HG02943 (cell line): Measurements from ENCODE around the gene GRID1.

ENCODE experiments used
- ATAC-seq: cut with Tn5 transposase; IDR thresholded peaks from one replicate; pipeline ENCODE4 v1.9.1; 2021; ENCODE audit warnings: mild to moderate bottlenecking, low read depth, moderate library complexity; ENCODE audit not compliant: unreplicated experiment

GRID1 gene

GRCh38 chr10:86221442-86222335 lies 144.9 kb downstream of the GRID1 start:
- ATAC-seq = no peak

DNA sequence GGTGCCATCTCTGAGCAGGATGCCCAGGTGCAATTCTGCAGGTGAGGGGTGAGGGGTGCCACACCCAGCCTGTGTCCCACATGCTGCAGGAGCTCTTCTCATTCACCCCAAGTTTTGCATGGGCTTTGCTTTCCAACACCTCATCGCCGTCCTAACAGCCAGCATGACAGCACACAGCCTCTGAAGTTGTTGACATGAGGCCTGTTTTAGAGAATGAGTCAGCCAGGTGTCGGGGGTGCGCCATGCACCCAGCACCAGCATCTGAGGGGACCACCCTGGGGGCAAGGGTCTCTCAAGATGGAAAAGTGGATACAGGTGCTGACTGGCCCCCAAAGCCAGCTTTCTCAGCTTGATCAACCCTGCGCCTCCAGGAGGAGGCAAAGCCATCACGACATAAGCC lies 146.0 kb downstream of the GRID1 start:
- no peak for ATAC-seq

GRCh38 chr10:86219271-86219670 lies 147.3 kb downstream of the GRID1 start:
- ATAC-seq = no peak

DNA sequence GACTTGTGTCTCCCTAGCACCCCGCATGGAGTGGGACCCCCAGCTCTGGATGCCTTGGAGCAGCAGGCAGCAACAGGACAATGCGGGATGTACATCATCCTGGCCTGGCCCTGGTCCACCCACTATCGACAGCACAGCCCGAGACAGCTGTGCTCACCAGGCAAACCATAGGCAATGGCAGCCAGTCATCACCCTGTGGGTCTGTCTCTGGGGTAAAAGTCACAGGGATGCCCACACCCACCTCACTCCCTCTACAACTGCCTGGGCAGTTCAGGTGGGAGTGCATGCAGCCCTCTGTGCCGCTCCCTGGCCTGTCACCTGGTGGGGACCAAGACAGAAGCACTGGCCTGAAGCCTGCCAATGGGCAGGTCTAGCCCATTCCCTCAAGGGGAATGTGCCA lies 147.8 kb downstream of the GRID1 start:
- ATAC-seq = no peak

- no peak for ATAC-seq
Observed at GRCh38 chr10:86218160-86218559, 148.4 kb downstream of the GRID1 start.

- no peak for ATAC-seq
Observed at GRCh38 chr10:86217371-86218080, 149.1 kb downstream of the GRID1 start.

GRCh38 chr10:86216886-86217285 lies 149.7 kb downstream of the GRID1 start:
- no peak for ATAC-seq

DNA sequence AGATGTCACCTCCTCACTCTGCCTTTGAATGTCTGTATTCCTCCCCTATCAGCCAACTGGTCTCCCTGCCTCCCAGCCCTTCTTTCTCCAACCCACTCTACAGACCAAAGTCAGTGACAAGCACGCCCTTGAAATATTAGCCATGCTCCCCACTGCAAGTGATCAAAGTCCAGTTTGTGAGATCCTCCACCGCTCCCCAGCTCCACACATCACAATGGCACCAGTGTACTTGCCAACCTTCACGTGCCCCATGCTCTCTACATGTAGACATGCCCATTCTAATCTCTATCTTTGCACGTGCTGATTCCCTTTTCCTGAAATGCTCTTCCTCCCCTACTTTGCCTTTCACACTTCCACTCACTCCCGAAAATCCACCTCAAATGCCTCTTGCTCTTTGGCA lies 150.9 kb downstream of the GRID1 start:
- no peak for ATAC-seq

DNA sequence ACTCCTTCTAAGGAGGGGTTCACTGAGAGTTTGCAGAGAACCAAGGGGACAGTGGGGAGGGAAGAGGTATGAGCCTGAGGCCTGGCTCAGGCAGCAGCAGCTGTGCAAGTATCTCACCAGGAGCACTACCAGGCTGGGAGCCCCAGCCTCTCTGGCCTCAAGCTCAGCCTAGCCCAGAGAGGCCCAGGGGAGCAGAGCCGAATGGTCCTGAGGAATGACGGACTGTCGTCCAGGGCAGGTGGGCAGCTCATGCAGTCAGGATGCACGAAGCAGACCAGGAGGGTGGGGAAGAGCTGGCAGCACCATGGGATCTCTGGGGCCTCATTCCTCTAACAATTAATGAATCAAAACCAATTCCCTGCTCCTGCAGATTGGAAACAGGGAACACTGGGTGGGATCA lies 151.5 kb downstream of the GRID1 start:
- no peak for ATAC-seq

GRCh38 chr10:86213148-86213547 lies 153.4 kb downstream of the GRID1 start:
- no peak for ATAC-seq

DNA sequence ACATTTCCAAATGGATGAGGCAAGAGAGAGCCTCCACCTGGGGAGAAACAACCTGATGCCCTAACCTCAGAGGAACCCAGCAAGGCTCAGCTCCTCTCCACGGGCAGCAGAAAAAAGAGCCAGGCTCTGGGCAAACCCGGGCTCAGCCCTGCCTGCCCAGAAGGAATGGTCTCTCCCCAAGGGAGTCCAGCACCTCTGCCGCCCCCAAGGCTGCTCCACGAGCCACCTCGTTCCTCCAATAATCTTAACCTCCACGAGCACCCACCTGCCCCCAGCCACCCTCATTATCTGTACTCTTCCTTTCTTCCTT lies 154.2 kb downstream of the GRID1 start:
- no peak for ATAC-seq

DNA sequence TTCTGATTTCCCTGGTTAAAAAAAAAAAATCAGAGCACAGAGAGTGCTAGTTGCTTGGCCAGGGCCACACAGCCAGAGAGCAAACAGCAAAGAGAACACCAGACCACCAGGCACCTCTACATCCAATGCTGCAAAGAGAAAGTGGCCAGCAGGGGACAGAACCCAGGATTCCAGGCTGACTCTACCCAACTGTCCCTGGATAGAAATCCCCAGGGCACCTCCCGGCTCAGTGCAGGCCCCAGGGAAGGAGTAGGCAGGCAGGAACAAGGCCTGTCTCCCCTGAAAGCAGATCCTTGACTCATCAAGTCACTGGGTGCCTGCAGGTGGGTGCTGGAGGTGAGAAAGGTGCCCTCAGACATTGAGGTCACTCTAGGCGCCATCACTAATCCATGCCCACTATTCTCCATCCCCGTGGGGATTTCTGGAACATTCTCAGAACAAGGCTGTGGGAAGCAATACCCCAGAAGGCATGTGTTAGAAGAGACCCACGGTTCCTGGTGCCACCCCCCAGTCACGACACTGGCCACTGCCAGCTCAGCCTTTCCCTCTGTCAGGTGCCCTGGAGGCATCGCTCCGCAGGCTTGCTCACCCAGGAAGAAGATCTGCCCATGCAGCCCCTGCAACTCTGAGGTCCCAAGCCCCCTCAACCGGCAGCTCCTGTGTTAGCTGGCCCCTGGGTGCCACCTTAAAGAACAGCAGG lies 154.8 kb downstream of the GRID1 start:
- ATAC-seq = no peak

GRCh38 chr10:86210416-86210815 lies 156.2 kb downstream of the GRID1 start:
- ATAC-seq = no peak

GRCh38 chr10:86209726-86210125 lies 156.9 kb downstream of the GRID1 start:
- ATAC-seq = no peak

DNA sequence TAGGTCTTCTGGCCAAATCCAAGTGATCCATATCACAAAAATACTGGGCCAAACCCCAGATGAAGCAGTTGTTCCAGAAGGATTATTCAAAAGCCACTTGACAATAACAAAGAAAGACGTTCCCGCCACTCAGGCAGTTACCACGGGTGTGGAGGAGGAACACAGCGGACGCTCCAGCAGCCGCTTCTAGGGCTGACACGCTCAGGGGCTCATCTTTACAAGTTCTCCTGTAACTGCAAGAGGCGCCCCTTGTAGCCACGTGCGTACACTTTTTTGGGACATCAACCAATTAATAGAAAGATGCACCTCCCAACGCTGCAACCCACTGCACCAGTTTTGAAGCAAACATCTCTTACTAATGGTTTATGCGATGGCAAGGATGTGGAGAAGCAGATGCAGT lies 159.4 kb downstream of the GRID1 start:
- ATAC-seq = no peak

DNA sequence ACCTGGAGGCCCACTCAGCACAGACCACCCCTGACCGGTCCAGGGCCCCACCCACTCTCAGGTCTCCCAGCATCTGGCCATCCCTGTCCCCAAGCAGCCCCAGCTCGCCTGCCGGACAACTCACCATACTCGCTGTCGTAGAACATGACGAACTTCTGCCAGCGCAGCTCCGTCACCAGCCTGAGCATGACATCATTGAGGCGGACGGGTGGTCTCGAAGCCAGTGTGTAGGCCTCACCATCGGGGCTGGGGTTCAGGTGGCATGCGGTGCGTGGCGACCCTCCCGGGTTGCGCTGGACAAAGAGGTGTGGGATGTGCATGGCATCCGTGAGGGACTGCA lies 160.4 kb downstream of the GRID1 start:
- no peak for ATAC-seq

DNA sequence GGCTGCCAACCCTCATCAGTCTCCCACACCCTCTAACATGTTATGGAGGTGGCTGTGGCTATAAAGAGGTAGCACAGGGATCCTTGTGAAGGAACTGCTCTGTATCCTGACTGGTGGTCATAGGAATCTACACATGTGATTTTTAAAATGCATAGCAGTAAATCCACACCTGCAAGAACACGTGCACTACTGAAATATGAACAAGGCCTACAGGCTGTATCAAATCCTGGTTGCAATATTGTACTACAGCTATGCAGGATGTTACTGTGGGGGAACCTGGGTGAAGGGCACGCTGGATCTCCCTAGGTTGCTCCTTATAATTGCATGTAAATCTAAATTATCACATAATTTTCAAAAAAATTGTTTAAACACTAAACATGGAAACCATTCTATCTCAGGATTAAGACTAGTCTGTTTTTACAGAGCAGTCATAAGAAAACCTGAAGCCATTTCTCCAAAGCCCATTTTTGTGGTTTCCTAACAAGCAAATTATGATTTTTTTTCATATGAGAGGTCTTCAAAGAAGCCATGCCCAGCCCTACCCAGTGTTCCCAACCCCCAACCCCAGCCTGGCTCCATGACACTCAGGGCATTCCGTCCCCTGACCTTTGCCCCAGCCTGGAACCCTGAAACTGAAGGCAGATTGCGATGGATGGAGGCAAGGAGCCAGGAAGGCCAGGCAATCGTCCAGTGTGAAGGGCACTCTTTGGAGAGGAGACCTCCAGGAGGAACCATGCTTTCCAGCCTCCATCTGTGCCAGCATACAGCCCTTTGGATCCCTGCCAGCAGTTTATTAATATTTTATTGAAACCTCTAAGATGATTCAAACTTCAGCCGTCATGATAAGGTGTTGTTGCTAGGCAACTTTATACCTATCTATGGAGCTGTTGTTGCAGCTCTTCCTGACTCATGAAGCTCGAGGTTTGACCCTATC lies 161.0 kb downstream of the GRID1 start:
- no peak for ATAC-seq

GRCh38 chr10:86204421-86205305 lies 161.9 kb downstream of the GRID1 start:
- ATAC-seq = no peak

DNA sequence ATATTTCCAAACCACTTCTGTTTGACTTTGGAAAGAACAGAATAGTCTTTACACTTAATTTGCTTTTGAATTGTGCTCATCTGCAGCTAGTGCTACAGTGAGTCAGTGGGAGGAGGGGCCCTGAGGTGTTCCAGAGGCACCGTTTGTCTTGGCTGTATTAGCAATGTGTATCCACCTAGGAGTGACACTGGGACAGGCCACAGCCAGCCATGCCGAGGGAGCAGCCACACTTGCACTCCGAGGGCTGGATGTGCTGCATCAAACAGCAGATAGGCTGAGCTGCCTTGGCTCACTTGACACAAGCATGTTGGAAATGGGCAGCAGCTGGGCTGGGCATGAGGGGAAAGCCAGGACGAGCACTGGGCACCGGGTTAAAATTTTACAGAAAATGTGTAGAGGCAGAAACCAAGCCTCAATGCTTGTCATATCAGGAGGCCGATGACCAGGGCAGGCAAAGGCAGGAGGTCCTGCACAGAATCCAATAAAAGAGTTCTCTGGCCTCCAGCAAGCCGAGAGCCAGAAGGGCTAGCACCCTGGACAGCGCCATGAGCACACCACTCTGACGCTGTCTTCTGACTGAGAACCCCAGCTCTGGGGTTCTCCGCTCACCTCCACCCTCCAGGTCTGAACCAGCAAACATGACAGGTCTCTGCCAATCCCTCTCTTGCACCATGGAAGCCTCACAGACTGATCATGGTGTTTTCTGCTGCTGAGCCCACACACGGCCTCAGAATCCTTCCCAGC lies 163.3 kb downstream of the GRID1 start:
- ATAC-seq = no peak
